Activated CD4-positive, alpha-beta T cell treated with anti-CD3 and anti-CD28 coated beads, Interleukin-2, amount 10 ng/mL, durations not matched to agents 7 days and 5 days (primary cell): ENCODE measurements around the gene ITGB5. TPM values are rescaled to one million over a fixed set of nuclear protein-coding genes. Genes with fewer than 3 reads are reported as not detected.

Experiments used
- CTCF ChIA-PET: fragments of 350-600 bp; sonication (Branson Sonifier 250); formaldehyde crosslinking; loops from one replicate; lab custom pipeline; 2021; ENCODE audit warnings: antibody characterized with exemption; lab: Charles Lee
- POLR2A ChIA-PET: fragments of 350-600 bp; sonication (Branson Sonifier 250); formaldehyde crosslinking; loops from one replicate; lab custom pipeline; 2021; ENCODE audit warnings: antibody characterized with exemption; lab: Charles Lee
- DNase-seq: peaks from one replicate; pipeline ENCODE4 v3.0.0-alpha.2; 2020
- H3K27ac Mint-ChIP-seq: one replicate; pipeline ENCODE4 v1.8.0; 2021; ENCODE audit warnings: mild to moderate bottlenecking, moderate library complexity, mixed read lengths
- H3K27me3 Mint-ChIP-seq: one replicate; pipeline ENCODE4 v1.8.0; 2021; ENCODE audit warnings: mixed read lengths
- H3K36me3 Mint-ChIP-seq: one replicate; pipeline ENCODE4 v1.8.0; 2021; ENCODE audit warnings: low read depth, mixed read lengths
- H3K4me1 Mint-ChIP-seq: one replicate; pipeline ENCODE4 v1.8.0; 2021; ENCODE audit warnings: mixed read lengths
- H3K4me3 Mint-ChIP-seq: one replicate; pipeline ENCODE4 v1.8.0; 2021; ENCODE audit warnings: mild to moderate bottlenecking, moderate library complexity, mixed read lengths
- H3K9me3 Mint-ChIP-seq: one replicate; pipeline ENCODE4 v1.8.0; 2021; ENCODE audit warnings: mixed read lengths
- total RNA-seq, 2 experiments: library from RNA; stranded (reverse); gene quantifications; one replicate each; pipeline ENCODE4 v1.2.3, GENCODE V29; 2021

The ITGB5 gene
- total RNA-seq, 2 experiments from 2014 or later: 0.15 to 0.37 TPM

- DNase-seq: no peak
- Mint-ChIP-seq H3K27me3 (peaks cover 16% of the 10 kb centered on the region), H3K27ac (no peak overlapping the region), H3K9me3 (no peaks in the 10 kb centered on the region), H3K4me3 (no peak overlapping the region), H3K36me3 (no peaks in the 10 kb centered on the region), H3K4me1 (peaks cover 11% of the 10 kb centered on the region)
- CTCF ChIA-PET: interaction anchor here (0.6 kb wide), 1 partner anchor 1503 kb away, joined by 3 read pairs; no protein-coding TSS in a partner anchor
- POLR2A ChIA-PET: no interaction called here
These were observed 10.7 kb downstream of the ITGB5 start for GRCh38 chr3:124876401-124876878.

GRCh38 chr3:124873226-124873625 is 13.9 kb downstream of the ITGB5 start:
- H3K36me3 Mint-ChIP-seq: no peaks in the 10 kb centered on the region
- no peak overlapping the region for H3K27ac Mint-ChIP-seq
- peaks cover 11% of the 10 kb centered on the region for H3K27me3 Mint-ChIP-seq
- ChIA-PET CTCF (interaction anchor here (0.6 kb wide), 1 partner anchor 270 kb away, joined by 4 read pairs; no protein-coding TSS in a partner anchor), POLR2A (no interaction called here)
- no peak for DNase-seq
- H3K4me1 Mint-ChIP-seq: no peaks in the 10 kb centered on the region
- no peak overlapping the region for H3K4me3 Mint-ChIP-seq
- H3K9me3 Mint-ChIP-seq: no peaks in the 10 kb centered on the region

- H3K27me3 Mint-ChIP-seq: peaks cover 12% of the 10 kb centered on the region
- ChIA-PET CTCF (no interaction called here), POLR2A (no interaction called here)
- H3K9me3 Mint-ChIP-seq: no peaks in the 10 kb centered on the region
- no peak for DNase-seq
- H3K4me1 Mint-ChIP-seq: no peaks in the 10 kb centered on the region
- no peak overlapping the region for H3K27ac Mint-ChIP-seq
- H3K4me3 Mint-ChIP-seq: no peak overlapping the region
- H3K36me3 Mint-ChIP-seq: no peaks in the 10 kb centered on the region
These were observed 19.7 kb downstream of the ITGB5 start for GRCh38 chr3:124867511-124867910.

GRCh38 chr3:124862006-124862405 is 25.2 kb downstream of the ITGB5 start:
- DNase-seq: no peak
- POLR2A ChIA-PET: no interaction called here
- H3K36me3 Mint-ChIP-seq: no peaks in the 10 kb centered on the region
- CTCF ChIA-PET: no interaction called here
- peaks cover 15% of the 10 kb centered on the region for H3K27me3 Mint-ChIP-seq
- no peaks in the 10 kb centered on the region for H3K4me1 Mint-ChIP-seq
- no peak overlapping the region for H3K4me3 Mint-ChIP-seq
- no peaks in the 10 kb centered on the region for H3K9me3 Mint-ChIP-seq
- no peak overlapping the region for H3K27ac Mint-ChIP-seq

- Mint-ChIP-seq H3K9me3 (no peaks in the 10 kb centered on the region), H3K27me3 (peaks cover 13% of the 10 kb centered on the region), H3K36me3 (no peaks in the 10 kb centered on the region), H3K4me3 (no peak overlapping the region), H3K27ac (no peak overlapping the region), H3K4me1 (no peaks in the 10 kb centered on the region)
- DNase-seq: no peak
- ChIA-PET POLR2A (no interaction called here), CTCF (no interaction called here)
These were observed 26.1 kb downstream of the ITGB5 start for GRCh38 chr3:124861041-124861440.

GRCh38 chr3:124860599-124860998 is 26.6 kb downstream of the ITGB5 start:
- H3K9me3 Mint-ChIP-seq: no peaks in the 10 kb centered on the region
- no peak overlapping the region for H3K27ac Mint-ChIP-seq
- no peak for DNase-seq
- H3K4me1 Mint-ChIP-seq: no peaks in the 10 kb centered on the region
- ChIA-PET CTCF (interaction anchor here (0.7 kb wide), 1 partner anchor 60 kb away, joined by 3 read pairs; no protein-coding TSS in a partner anchor), POLR2A (no interaction called here)
- H3K27me3 Mint-ChIP-seq: peaks cover 14% of the 10 kb centered on the region
- H3K36me3 Mint-ChIP-seq: no peaks in the 10 kb centered on the region
- no peak overlapping the region for H3K4me3 Mint-ChIP-seq

GRCh38 chr3:124859025-124859424 is 28.1 kb downstream of the ITGB5 start:
- H3K4me3 Mint-ChIP-seq: no peak overlapping the region
- no peak overlapping the region for H3K27ac Mint-ChIP-seq
- DNase-seq: no peak
- no peaks in the 10 kb centered on the region for H3K4me1 Mint-ChIP-seq
- no peaks in the 10 kb centered on the region for H3K9me3 Mint-ChIP-seq
- ChIA-PET POLR2A (no interaction called here), CTCF (no interaction called here)
- peaks cover 15% of the 10 kb centered on the region for H3K27me3 Mint-ChIP-seq
- no peaks in the 10 kb centered on the region for H3K36me3 Mint-ChIP-seq

GRCh38 chr3:124858275-124858674 is 28.9 kb downstream of the ITGB5 start:
- no peaks in the 10 kb centered on the region for H3K9me3 Mint-ChIP-seq
- H3K4me3 Mint-ChIP-seq: no peak overlapping the region
- H3K4me1 Mint-ChIP-seq: no peaks in the 10 kb centered on the region
- ChIA-PET POLR2A (no interaction called here), CTCF (interaction anchor here (0.5 to 2.6 kb wide), 2 partner anchors 15 to 51 kb away, joined by 4 to 12 read pairs; no protein-coding TSS in a partner anchor)
- no peak overlapping the region for H3K27ac Mint-ChIP-seq
- peaks cover 15% of the 10 kb centered on the region for H3K27me3 Mint-ChIP-seq
- no peaks in the 10 kb centered on the region for H3K36me3 Mint-ChIP-seq
- DNase-seq: no peak

- H3K4me3 Mint-ChIP-seq: no peak overlapping the region
- CTCF ChIA-PET: interaction anchor here (2.6 kb wide), 1 partner anchor 13 kb away, joined by 12 read pairs; no protein-coding TSS in a partner anchor
These were observed 30.5 kb downstream of the ITGB5 start for GRCh38 chr3:124856677-124857076.

GRCh38 chr3:124854009-124854408 is 33.2 kb downstream of the ITGB5 start:
- Mint-ChIP-seq H3K27ac (no peak overlapping the region), H3K27me3 (peaks cover 19% of the 10 kb centered on the region), H3K4me3 (no peak overlapping the region), H3K36me3 (no peaks in the 10 kb centered on the region), H3K4me1 (no peaks in the 10 kb centered on the region), H3K9me3 (no peaks in the 10 kb centered on the region)
- ChIA-PET POLR2A (no interaction called here), CTCF (interaction anchor here (0.5 kb wide), 1 partner anchor 45 kb away, joined by 3 read pairs; no protein-coding TSS in a partner anchor)
- DNase-seq: no peak

More at GRCh38 chr3:124856677-124857076, 30.5 kb downstream of the ITGB5 start:
- POLR2A ChIA-PET: no interaction called here
- H3K27ac Mint-ChIP-seq: no peak overlapping the region
- H3K27me3 Mint-ChIP-seq: peaks cover 19% of the 10 kb centered on the region
- no peak for DNase-seq
- H3K9me3 Mint-ChIP-seq: no peaks in the 10 kb centered on the region
- H3K36me3 Mint-ChIP-seq: no peaks in the 10 kb centered on the region
- no peaks in the 10 kb centered on the region for H3K4me1 Mint-ChIP-seq

GRCh38 chr3:124853446-124853845 is 33.7 kb downstream of the ITGB5 start:
- DNase-seq: no peak
- ChIA-PET POLR2A (no interaction called here), CTCF (interaction anchor here (0.5 kb wide), 1 partner anchor 45 kb away, joined by 3 read pairs; no protein-coding TSS in a partner anchor)
- Mint-ChIP-seq H3K4me1 (no peaks in the 10 kb centered on the region), H3K4me3 (no peak overlapping the region), H3K27ac (no peak overlapping the region), H3K9me3 (no peaks in the 10 kb centered on the region), H3K27me3 (peaks cover 16% of the 10 kb centered on the region), H3K36me3 (no peaks in the 10 kb centered on the region)

- no peak for DNase-seq
- POLR2A ChIA-PET: no interaction called here
- H3K4me3 Mint-ChIP-seq: no peak overlapping the region
- H3K36me3 Mint-ChIP-seq: no peaks in the 10 kb centered on the region
- H3K27me3 Mint-ChIP-seq: peaks cover 9% of the 10 kb centered on the region
- CTCF ChIA-PET: interaction anchor here (1.1 kb wide), 1 partner anchor 11 kb away, joined by 3 read pairs; no protein-coding TSS in a partner anchor
- no peaks in the 10 kb centered on the region for H3K9me3 Mint-ChIP-seq
- H3K4me1 Mint-ChIP-seq: no peaks in the 10 kb centered on the region
- H3K27ac Mint-ChIP-seq: no peak overlapping the region
These were observed 35.3 kb downstream of the ITGB5 start for GRCh38 chr3:124851905-124852304.

GRCh38 chr3:124851136-124851535 is 36.0 kb downstream of the ITGB5 start:
- H3K27ac Mint-ChIP-seq: no peak overlapping the region
- ChIA-PET POLR2A (no interaction called here), CTCF (interaction anchor here (0.6 to 1.1 kb wide), 2 partner anchors 12 to 32 kb away, joined by 3 read pairs; no protein-coding TSS in a partner anchor)
- peaks cover 5% of the 10 kb centered on the region for H3K27me3 Mint-ChIP-seq
- H3K9me3 Mint-ChIP-seq: no peaks in the 10 kb centered on the region
- H3K4me1 Mint-ChIP-seq: no peaks in the 10 kb centered on the region
- H3K4me3 Mint-ChIP-seq: no peak overlapping the region
- no peaks in the 10 kb centered on the region for H3K36me3 Mint-ChIP-seq
- no peak for DNase-seq
